HG03066 (cell line): Measurements from ENCODE around the gene RILP.

Experiments
- ATAC-seq: cut with Tn5 transposase; IDR thresholded peaks from one replicate; pipeline ENCODE4 v1.9.1; 2021; ENCODE audit warnings: low read depth; ENCODE audit not compliant: unreplicated experiment

Gene RILP

GRCh38 chr17:1629504-1630310 is 20.0 kb downstream of the RILP start:
- ATAC-seq, result no peak

- peak; percentile 56 for ATAC-seq
These were observed 20.7 kb downstream of the RILP start for GRCh38 chr17:1628856-1629503.

- ATAC-seq, result peak; percentile 59
These were observed 21.4 kb downstream of the RILP start, which contains the start of gene SLC43A2 for GRCh38 chr17:1627982-1628855. TSS of gene SLC43A2 (minus strand) at chr17:1628834. CDS start at chr17:1627874, 960 bp downstream.

- no peak for ATAC-seq
These were observed 22.3 kb downstream of the RILP start for GRCh38 chr17:1627182-1627981.

GRCh38 chr17:1626333-1626732 is 23.3 kb downstream of the RILP start:
- ATAC-seq, result no peak

- no peak for ATAC-seq
These were observed 24.1 kb downstream of the RILP start for GRCh38 chr17:1625581-1625980.

GRCh38 chr17:1625053-1625452 is 24.6 kb downstream of the RILP start:
- no peak for ATAC-seq

- ATAC-seq, result no peak
These were observed 25.0 kb downstream of the RILP start for GRCh38 chr17:1624650-1625049.

GRCh38 chr17:1623057-1623630 is 26.5 kb downstream of the RILP start:
- no peak for ATAC-seq

GRCh38 chr17:1621273-1621954 is 28.3 kb downstream of the RILP start:
- ATAC-seq, result no peak

GRCh38 chr17:1620486-1620885 is 29.2 kb downstream of the RILP start:
- ATAC-seq, result no peak

GRCh38 chr17:1617620-1618174 is 32.0 kb downstream of the RILP start:
- ATAC-seq, result no peak

GRCh38 chr17:1616101-1616500 is 33.6 kb downstream of the RILP start:
- no peak for ATAC-seq

- ATAC-seq, result no peak
These were observed 37.3 kb downstream of the RILP start for GRCh38 chr17:1612400-1612799.

- no peak for ATAC-seq
These were observed 38.0 kb downstream of the RILP start for GRCh38 chr17:1611715-1612114.

- no peak for ATAC-seq
These were observed 41.0 kb downstream of the RILP start for GRCh38 chr17:1608676-1609075.

GRCh38 chr17:1607971-1608320 is 41.7 kb downstream of the RILP start:
- ATAC-seq, result no peak

- no peak for ATAC-seq
These were observed 43.2 kb downstream of the RILP start for GRCh38 chr17:1606352-1606985.
